HG02973 (cell line): ENCODE results near the gene PCSK5.
"Not testable (repeated sequence)": the region's sequence is repeated elsewhere in the genome, so short reads cannot be mapped to it uniquely, and the experiment has no call there.

Experiments
- ATAC-seq: cut with Tn5 transposase; IDR thresholded peaks from one replicate; pipeline ENCODE4 v1.9.1; 2021; ENCODE audit warnings: moderate library complexity; ENCODE audit not compliant: unreplicated experiment

The PCSK5 gene

DNA sequence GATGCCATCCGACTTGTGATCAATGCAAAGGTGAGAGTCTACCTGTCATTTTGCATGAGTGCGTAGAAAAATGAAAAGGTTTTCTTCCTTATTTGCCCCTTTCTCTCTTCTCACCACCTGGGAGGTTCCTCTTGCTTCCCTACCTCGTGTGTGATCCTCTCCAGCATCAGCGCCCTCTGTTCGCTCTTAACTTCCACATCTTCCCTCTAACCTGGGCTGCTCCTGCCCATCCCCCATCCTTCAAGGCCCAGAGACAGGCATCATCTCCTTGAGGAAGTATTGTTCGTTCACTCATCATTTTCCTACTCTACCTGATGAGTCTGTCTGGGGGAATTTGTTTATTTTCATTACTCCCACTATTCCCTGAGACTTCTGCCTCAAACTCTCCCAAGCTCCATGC is 447.9 kb downstream of the PCSK5 start:
- no peak for ATAC-seq

DNA sequence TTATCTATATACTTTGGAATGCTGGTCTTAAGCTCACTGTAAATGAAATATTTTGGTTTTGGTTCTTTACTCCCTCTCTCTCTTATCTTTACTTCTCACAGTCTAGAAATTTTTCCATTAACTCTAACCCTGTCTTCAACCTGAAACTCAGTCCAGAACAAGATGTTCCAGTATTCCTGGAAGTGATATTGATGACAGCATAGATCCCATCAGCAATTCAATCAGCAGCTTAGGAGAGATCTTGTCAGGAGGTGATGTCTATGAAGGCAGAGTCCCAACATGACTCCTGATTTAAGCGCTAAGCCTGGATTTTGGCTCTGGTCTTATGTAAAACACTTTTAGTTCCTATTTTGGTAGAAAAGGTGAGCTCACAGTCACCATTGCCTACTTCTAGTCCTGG is 451.1 kb downstream of the PCSK5 start:
- ATAC-seq = no peak

- no peak for ATAC-seq
These were observed 451.7 kb downstream of the PCSK5 start for GRCh38 chr9:76342201-76342600.

GRCh38 chr9:76342858-76343257 is 452.4 kb downstream of the PCSK5 start:
- no peak for ATAC-seq

GRCh38 chr9:76349865-76350264 is 459.4 kb downstream of the PCSK5 start:
- no peak for ATAC-seq

- ATAC-seq = peak; percentile 73
These were observed 460.5 kb downstream of the PCSK5 start for GRCh38 chr9:76351006-76351405.

GRCh38 chr9:76352026-76352620 is 461.6 kb downstream of the PCSK5 start:
- ATAC-seq = no peak

GRCh38 chr9:76353280-76353679 is 462.8 kb downstream of the PCSK5 start:
- no peak for ATAC-seq

- ATAC-seq = no peak
These were observed 463.7 kb downstream of the PCSK5 start for GRCh38 chr9:76354221-76354620.

- no peak for ATAC-seq
These were observed 465.4 kb downstream of the PCSK5 start for GRCh38 chr9:76355886-76356285.

DNA sequence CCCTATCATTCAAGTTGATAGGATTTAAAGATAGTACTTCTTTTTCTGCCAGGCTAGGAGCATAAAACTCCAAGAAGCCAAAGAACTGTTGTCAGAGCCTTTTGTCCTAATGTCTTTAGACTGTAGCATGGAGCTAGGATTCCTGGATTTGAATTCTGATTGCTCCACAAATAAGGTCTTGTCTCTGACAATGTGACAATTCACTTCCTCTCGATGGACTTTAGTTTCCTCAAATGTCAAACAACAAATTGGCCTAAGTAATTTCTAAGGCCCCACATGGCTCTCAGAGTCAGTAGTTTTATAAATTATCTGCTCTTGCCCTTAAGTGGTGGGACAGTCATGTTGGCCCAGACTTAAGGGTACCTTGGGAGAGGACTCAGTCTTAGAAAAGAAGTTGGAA is 467.1 kb downstream of the PCSK5 start:
- ATAC-seq = no peak

- ATAC-seq = no peak
These were observed 468.3 kb downstream of the PCSK5 start for GRCh38 chr9:76358628-76359280.

GRCh38 chr9:76359365-76359764 is 468.9 kb downstream of the PCSK5 start:
- ATAC-seq = no peak

DNA sequence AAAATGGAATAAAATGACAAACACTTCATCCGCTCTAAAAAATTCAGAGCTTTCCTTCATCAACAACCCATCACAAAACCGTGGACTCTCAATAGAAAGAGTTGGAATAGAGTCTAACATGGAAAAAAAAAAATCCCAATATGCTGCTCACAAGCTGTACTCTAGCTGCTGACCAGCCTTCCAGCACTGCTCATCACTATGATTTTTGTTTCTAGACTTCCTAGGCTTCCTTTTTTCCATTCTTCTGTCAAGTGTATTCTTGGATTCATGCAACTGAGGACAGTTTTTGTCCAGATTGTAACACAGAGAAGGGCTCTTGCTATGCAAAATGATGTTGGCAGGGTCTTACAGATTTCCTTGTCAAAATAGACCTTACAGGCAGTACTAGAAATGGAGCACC is 469.3 kb downstream of the PCSK5 start:
- no peak for ATAC-seq

- not testable (repeated sequence) for ATAC-seq
These were observed 472.0 kb downstream of the PCSK5 start for GRCh38 chr9:76362332-76363031.

DNA sequence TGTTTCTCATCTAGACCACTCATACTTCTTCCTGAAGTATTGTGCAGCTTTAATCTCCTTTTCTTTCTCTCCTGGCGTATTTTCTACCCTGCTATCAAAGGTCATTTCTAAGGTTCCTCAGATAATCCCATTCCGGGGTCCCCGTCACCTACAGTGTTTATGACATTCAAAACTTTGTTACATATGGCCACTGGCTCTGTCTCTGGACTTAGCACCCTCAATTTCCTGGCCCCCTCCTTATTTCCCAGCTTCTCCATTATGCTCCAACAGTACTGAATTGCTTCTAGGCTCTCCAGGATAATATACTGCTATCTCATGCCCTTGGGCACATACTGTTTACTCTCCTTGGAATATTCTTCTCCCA is 472.5 kb downstream of the PCSK5 start:
- no peak for ATAC-seq

DNA sequence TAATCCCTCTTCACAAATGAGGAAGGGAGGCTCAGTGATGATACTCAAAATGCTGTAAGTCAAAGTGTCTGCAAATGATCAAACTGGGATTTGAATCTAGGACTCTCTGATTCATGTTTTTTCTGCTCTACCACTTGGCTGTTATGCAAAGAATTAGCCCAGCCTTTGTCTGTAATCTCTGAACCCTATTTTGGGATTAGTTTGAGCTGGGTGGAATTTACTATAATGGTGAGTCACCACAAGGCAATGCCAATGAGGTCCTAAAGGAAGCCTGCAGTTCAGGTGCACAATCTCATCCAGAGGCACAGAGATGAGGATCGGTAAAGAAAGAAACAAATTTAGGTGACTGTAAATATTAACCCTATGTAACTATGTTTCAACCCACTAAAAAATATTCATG is 474.6 kb downstream of the PCSK5 start:
- no peak for ATAC-seq

- ATAC-seq = no peak
These were observed 475.8 kb downstream of the PCSK5 start for GRCh38 chr9:76366275-76366674.

DNA sequence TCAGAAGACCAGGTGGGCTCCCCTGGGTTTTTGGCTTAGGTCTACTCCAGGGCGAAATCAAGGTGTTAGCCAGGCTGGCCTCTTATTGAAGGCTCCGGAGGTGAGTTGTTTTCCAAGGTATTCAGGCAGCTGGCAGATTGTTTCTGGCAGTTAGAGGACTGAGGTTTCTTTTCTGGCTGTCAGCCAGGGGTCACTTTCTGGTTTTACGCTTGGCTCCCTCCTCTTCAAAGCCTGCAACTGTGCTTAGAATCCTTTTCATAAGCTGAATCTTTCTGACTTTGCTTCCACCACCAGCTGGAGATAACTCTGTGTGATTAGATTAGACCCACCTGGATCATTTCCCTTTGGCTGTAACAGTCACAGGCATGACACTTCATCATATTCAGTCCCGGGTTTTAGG is 479.1 kb downstream of the PCSK5 start:
- peak; percentile 49 for ATAC-seq

- ATAC-seq = no peak
These were observed 480.0 kb downstream of the PCSK5 start for GRCh38 chr9:76370396-76371023.

- no peak for ATAC-seq
These were observed 481.4 kb downstream of the PCSK5 start for GRCh38 chr9:76371901-76372300.

GRCh38 chr9:76372336-76372735 is 481.9 kb downstream of the PCSK5 start:
- no peak for ATAC-seq
